Caco-2 (cell line): ENCODE results near the gene MMP10. TPM values are rescaled to one million over a fixed set of nuclear protein-coding genes. Genes with fewer than 3 reads are reported as not detected.

Experiments used
- BruUV-seq: library from RNA; stranded (reverse); fragments of 400-500 nt; replicated peaks from 2 replicates; lab custom pipeline; 2021; lab: Mats Ljungman, UMichigan
- CTCF ChIA-PET: fragments of 300-600 bp; sonication (Branson Sonifier 250); formaldehyde crosslinking; loops from one replicate; lab custom pipeline; 2022; ENCODE audit warnings: antibody characterized with exemption; lab: Charles Lee
- POLR2A ChIA-PET: fragments of 300-600 bp; sonication (Branson Sonifier 250); formaldehyde crosslinking; loops from one replicate; lab custom pipeline; 2022; ENCODE audit warnings: antibody characterized with exemption; lab: Charles Lee
- DNase-seq, 2 experiments: peaks; one replicate each; pipeline versions ENCODE4 v3.0.0 to v3.0.0-alpha.2; 2020 to 2022
- H3K27me3 ChIP-seq: replicated peaks from 2 replicates; pipeline ENCODE4 v1.6.0; 2011; ENCODE audit warnings: low read length; ENCODE audit not compliant: control insufficient read depth, insufficient read depth
- H3K36me3 ChIP-seq: 2 replicates; pipeline ENCODE4 v1.5.1; 2011; ENCODE audit warnings: low read length; ENCODE audit not compliant: control insufficient read depth, insufficient read depth
- H3K4me1 ChIP-seq: fragments of 250-450 bp; sonication (Bioruptor Pico); 2 replicates; pipeline ENCODE4 v1.5.1; 2020; ENCODE audit warnings: mild to moderate bottlenecking
- H3K4me3 ChIP-seq: 2 replicates; pipeline ENCODE4 v1.5.1; 2011; ENCODE audit warnings: low read depth, mild to moderate bottlenecking, control low read depth, low read length
- H3K9me3 ChIP-seq: fragments of 250-450 bp; sonication (Bioruptor Pico); 2 replicates; pipeline ENCODE4 v1.5.1; 2020; ENCODE audit warnings: mild to moderate bottlenecking, moderate library complexity
- H3K27ac Mint-ChIP-seq: one replicate; pipeline ENCODE4 v1.8.0; 2022; ENCODE audit warnings: mixed read lengths; ENCODE audit not compliant: unreplicated experiment
- H3K27me3 Mint-ChIP-seq: one replicate; pipeline ENCODE4 v1.8.0; 2022; ENCODE audit warnings: mixed read lengths; ENCODE audit not compliant: insufficient read depth, unreplicated experiment
- H3K36me3 Mint-ChIP-seq: one replicate; pipeline ENCODE4 v1.8.0; 2022; ENCODE audit warnings: mild to moderate bottlenecking, mixed read lengths; ENCODE audit not compliant: insufficient read depth, unreplicated experiment
- H3K4me1 Mint-ChIP-seq: one replicate; pipeline ENCODE4 v1.8.0; 2022; ENCODE audit warnings: low read depth, mixed read lengths; ENCODE audit not compliant: unreplicated experiment
- H3K4me3 Mint-ChIP-seq: one replicate; pipeline ENCODE4 v1.8.0; 2022; ENCODE audit warnings: mild to moderate bottlenecking, moderate library complexity, mixed read lengths; ENCODE audit not compliant: unreplicated experiment
- H3K9me3 Mint-ChIP-seq: one replicate; pipeline ENCODE4 v1.8.0; 2022; ENCODE audit warnings: mixed read lengths; ENCODE audit not compliant: unreplicated experiment
- intact Hi-C: fragments of 100-400 bp; cut with micrococcal nuclease; formaldehyde crosslinking; loops from one replicate; pipeline ENCODE4 v1.10.0; 2022; ENCODE audit not compliant: unreplicated experiment
- total RNA-seq: library from RNA; stranded (reverse); gene quantifications from 2 replicates; pipeline ENCODE4 v1.2.3, GENCODE V29; 2022
- TF ChIP-seq, protein P1 (sequence below), 2 experiments: fragments of 200-600 bp in 1 of 2; IDR thresholded peaks; 1 replicate in 1 of 2; 2 replicates in 1 of 2; pipeline versions ENCODE4 v1.5.1 to v1.8.0; 2011 to 2022; ENCODE audit warnings: antibody characterized with exemption in 1 of 2, control low read depth in 1 of 2, inconsistent platforms in 1 of 2, low read depth in 1 of 2, low read length in 1 of 2, mild to moderate bottlenecking in 1 of 2, moderate library complexity in 1 of 2; ENCODE audit not compliant: insufficient read depth in 1 of 2, severe bottlenecking in 1 of 2, unreplicated experiment in 1 of 2

The MMP10 gene
- total RNA-seq, 1 experiment from 2014 or later = 0.16 TPM

DNA sequence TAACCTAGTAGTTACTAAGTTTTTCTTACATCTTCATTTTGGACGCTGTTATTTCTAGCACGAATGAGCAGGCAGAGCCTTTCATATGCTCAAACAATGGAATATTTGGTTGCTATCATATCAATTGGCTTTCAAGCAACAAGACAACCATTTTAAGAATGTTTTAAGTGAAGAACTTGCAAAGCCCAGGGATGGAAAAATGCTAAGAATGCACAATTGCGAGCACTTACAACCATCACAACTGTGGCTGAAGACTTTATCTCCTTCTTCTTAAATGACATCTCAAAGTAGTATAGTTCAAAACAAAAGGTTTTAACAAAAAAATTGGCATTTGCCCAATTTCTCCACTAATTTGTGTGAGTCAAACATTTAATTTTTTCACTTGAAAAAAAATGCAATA is 25.9 kb upstream of the MMP10 start:
- POLR2A ChIA-PET = no interaction called here
- intact Hi-C loops = no loop called here
- no TSS peak for BruUV-seq

DNA sequence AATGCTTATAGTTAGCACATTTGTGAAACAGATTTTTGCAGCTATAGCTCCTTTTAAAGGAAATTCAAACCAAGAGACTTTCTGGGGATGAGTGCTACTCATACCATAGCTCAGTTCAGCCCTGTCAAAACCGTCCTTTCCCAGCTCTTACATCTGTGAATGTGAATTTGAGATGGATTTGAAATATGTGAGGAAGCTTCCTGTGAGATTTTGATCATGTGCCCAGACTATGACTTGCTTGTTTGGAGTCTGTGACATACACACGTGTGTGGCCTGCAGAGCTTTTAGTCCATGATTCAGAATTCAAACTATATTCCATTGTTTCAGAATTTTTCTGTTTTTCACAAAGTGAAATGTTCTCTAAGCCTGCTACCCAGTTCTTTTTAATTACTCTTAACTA is 21.9 kb upstream of the MMP10 start:
- no TSS peak for BruUV-seq
- intact Hi-C loops = no loop called here
- POLR2A ChIA-PET = no interaction called here
- TF ChIP-seq, protein P1, sequence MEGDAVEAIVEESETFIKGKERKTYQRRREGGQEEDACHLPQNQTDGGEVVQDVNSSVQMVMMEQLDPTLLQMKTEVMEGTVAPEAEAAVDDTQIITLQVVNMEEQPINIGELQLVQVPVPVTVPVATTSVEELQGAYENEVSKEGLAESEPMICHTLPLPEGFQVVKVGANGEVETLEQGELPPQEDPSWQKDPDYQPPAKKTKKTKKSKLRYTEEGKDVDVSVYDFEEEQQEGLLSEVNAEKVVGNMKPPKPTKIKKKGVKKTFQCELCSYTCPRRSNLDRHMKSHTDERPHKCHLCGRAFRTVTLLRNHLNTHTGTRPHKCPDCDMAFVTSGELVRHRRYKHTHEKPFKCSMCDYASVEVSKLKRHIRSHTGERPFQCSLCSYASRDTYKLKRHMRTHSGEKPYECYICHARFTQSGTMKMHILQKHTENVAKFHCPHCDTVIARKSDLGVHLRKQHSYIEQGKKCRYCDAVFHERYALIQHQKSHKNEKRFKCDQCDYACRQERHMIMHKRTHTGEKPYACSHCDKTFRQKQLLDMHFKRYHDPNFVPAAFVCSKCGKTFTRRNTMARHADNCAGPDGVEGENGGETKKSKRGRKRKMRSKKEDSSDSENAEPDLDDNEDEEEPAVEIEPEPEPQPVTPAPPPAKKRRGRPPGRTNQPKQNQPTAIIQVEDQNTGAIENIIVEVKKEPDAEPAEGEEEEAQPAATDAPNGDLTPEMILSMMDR (IDR thresholded peaks at IDR 0.05; ENCODE audit: insufficient read depth in 1 of 2, low read depth in 1 of 2, low read length in 1 of 2, severe bottlenecking in 1 of 2, unreplicated experiment in 1 of 2) = no peak
- no peak overlapping the region for H3K27ac Mint-ChIP-seq
- DNase-seq = no peak
- CTCF ChIA-PET = no interaction called here
- no peak overlapping the region for H3K4me3 Mint-ChIP-seq
- Histone ChIP-seq H3K27me3 (no peaks in the 10 kb centered on the region), H3K9me3 (no peaks in the 10 kb centered on the region), H3K36me3 (no peaks in the 10 kb centered on the region), H3K4me3 (no peak overlapping the region), H3K4me1 (0 out of 2 replicates have a peak, but pooled peaks cover 5% of the 10 kb centered on the region)
- H3K36me3 Mint-ChIP-seq = no peaks in the 10 kb centered on the region
- peaks cover 6% of the 10 kb centered on the region for H3K4me1 Mint-ChIP-seq
- no peaks in the 10 kb centered on the region for H3K9me3 Mint-ChIP-seq
- H3K27me3 Mint-ChIP-seq = no peaks in the 10 kb centered on the region

More for the DNA sequence above, 25.9 kb upstream of the MMP10 start:
- no peaks in the 10 kb centered on the region for H3K27me3 Mint-ChIP-seq
- Histone ChIP-seq H3K36me3 (no peaks in the 10 kb centered on the region), H3K27me3 (no peaks in the 10 kb centered on the region), H3K9me3 (no peaks in the 10 kb centered on the region), H3K4me1 (no peaks in the 10 kb centered on the region), H3K4me3 (no peak overlapping the region)
- CTCF ChIA-PET = no interaction called here
- no peak for DNase-seq
- no peaks in the 10 kb centered on the region for H3K9me3 Mint-ChIP-seq
- TF ChIP-seq, protein P1 (IDR thresholded peaks at IDR 0.05; ENCODE audit: insufficient read depth in 1 of 2, low read depth in 1 of 2, low read length in 1 of 2, severe bottlenecking in 1 of 2, unreplicated experiment in 1 of 2) = no peak
- peaks cover 6% of the 10 kb centered on the region for H3K4me1 Mint-ChIP-seq
- H3K27ac Mint-ChIP-seq = no peak overlapping the region
- no peaks in the 10 kb centered on the region for H3K36me3 Mint-ChIP-seq
- no peak overlapping the region for H3K4me3 Mint-ChIP-seq

DNA sequence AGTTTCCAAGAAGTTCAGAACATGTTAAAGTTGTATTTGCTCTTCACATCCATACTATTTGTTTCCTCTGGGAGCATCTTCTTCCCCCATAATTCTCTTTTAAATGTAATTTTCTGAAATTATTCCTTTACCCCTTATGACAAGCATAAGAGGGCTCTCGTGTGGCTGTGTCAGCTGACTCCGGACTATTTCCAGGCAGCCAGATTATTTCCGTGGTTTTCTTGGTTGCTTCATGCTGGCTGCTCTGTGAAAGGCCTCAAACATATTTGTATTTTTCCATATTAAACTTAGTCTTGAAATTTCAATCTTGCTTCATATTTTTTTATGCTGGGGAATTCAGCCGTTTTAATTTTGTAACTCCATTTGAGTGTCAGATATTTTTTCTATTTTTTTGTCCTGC is 20.3 kb upstream of the MMP10 start:
- Histone ChIP-seq H3K36me3 (no peaks in the 10 kb centered on the region), H3K27me3 (no peaks in the 10 kb centered on the region; the same call in 1 of the 2 replicates), H3K9me3 (no peaks in the 10 kb centered on the region), H3K4me1 (0 out of 2 replicates have a peak, but pooled peaks cover 5% of the 10 kb centered on the region), H3K4me3 (no peak overlapping the region)
- Mint-ChIP-seq H3K36me3 (no peaks in the 10 kb centered on the region), H3K4me3 (no peak overlapping the region), H3K9me3 (no peaks in the 10 kb centered on the region), H3K27me3 (no peaks in the 10 kb centered on the region), H3K27ac (no peak overlapping the region), H3K4me1 (peaks cover 4% of the 10 kb centered on the region)
- POLR2A ChIA-PET = no interaction called here
- no TSS peak for BruUV-seq
- CTCF ChIA-PET = no interaction called here
- TF ChIP-seq, protein P1 (IDR thresholded peaks at IDR 0.05; ENCODE audit: insufficient read depth in 1 of 2, low read depth in 1 of 2, low read length in 1 of 2, severe bottlenecking in 1 of 2, unreplicated experiment in 1 of 2) = no peak
- intact Hi-C loops = no loop called here
- DNase-seq = no peak
